ENCODE results near the gene PDLIM3. TPM values are rescaled to one million over a fixed set of nuclear protein-coding genes. Genes with fewer than 3 reads are reported as not detected.

The PDLIM3 gene
- total and polyA plus RNA-seq, 2 experiments from 2014 or later: 23.6 to 35.2 TPM

- Histone ChIP-seq H3K9me3 (ENCODE audit: low read depth) (no peaks in the 10 kb centered on the region), H3K4me1 (ENCODE audit: low read depth) (peaks cover 5% of the 10 kb centered on the region), H3K27ac (no peak overlapping the region), H3K4me3 (no peak overlapping the region), H3K36me3 (no peaks in the 10 kb centered on the region), H3K27me3 (no peaks in the 10 kb centered on the region)
- no peak for DNase-seq (ENCODE audit: low read depth in 1 of 2, low spot score in 1 of 2)
- TF ChIP-seq CTCF (IDR thresholded peaks at IDR 0.05; ENCODE audit: low read depth, low read length): no peak
Measured at GRCh38 chr4:185510806-185511205, 24.5 kb downstream of the PDLIM3 start.

GRCh38 chr4:185508181-185508580 is 27.1 kb downstream of the PDLIM3 start:
- no peak for DNase-seq (ENCODE audit: low read depth in 1 of 2, low spot score in 1 of 2)
- Histone ChIP-seq H3K4me3 (no peak overlapping the region), H3K4me1 (ENCODE audit: low read depth) (no peaks in the 10 kb centered on the region), H3K27ac (no peak overlapping the region), H3K27me3 (no peaks in the 10 kb centered on the region), H3K9me3 (ENCODE audit: low read depth) (no peaks in the 10 kb centered on the region), H3K36me3 (no peaks in the 10 kb centered on the region)
- no peak for TF ChIP-seq CTCF (IDR thresholded peaks at IDR 0.05; ENCODE audit: low read depth, low read length)

GRCh38 chr4:185506422-185506821 is 28.9 kb downstream of the PDLIM3 start:
- no peak overlapping the region for H3K27ac ChIP-seq
- H3K9me3 ChIP-seq (ENCODE audit: low read depth): no peaks in the 10 kb centered on the region
- H3K36me3 ChIP-seq: no peaks in the 10 kb centered on the region
- DNase-seq (ENCODE audit: low read depth in 1 of 2, low spot score in 1 of 2): no peak
- no peak for TF ChIP-seq CTCF (IDR thresholded peaks at IDR 0.05; ENCODE audit: low read depth, low read length)
- no peaks in the 10 kb centered on the region for H3K4me1 ChIP-seq (ENCODE audit: low read depth)
- no peak overlapping the region for H3K4me3 ChIP-seq
- no peaks in the 10 kb centered on the region for H3K27me3 ChIP-seq

- no peak for TF ChIP-seq CTCF (IDR thresholded peaks at IDR 0.05; ENCODE audit: low read depth, low read length)
- Histone ChIP-seq H3K27me3 (no peaks in the 10 kb centered on the region), H3K4me1 (ENCODE audit: low read depth) (no peaks in the 10 kb centered on the region), H3K27ac (no peak overlapping the region), H3K4me3 (no peak overlapping the region), H3K9me3 (ENCODE audit: low read depth) (no peaks in the 10 kb centered on the region), H3K36me3 (no peaks in the 10 kb centered on the region)
- peak in 1 of 2 donors; percentile 77 for DNase-seq (ENCODE audit: low read depth in 1 of 2, low spot score in 1 of 2)
Measured at GRCh38 chr4:185504098-185505047, 30.9 kb downstream of the PDLIM3 start.

- no peaks in the 10 kb centered on the region for H3K4me1 ChIP-seq (ENCODE audit: low read depth)
- no peak overlapping the region for H3K27ac ChIP-seq
- TF ChIP-seq CTCF (IDR thresholded peaks at IDR 0.05; ENCODE audit: low read depth, low read length): no peak
- no peaks in the 10 kb centered on the region for H3K27me3 ChIP-seq
- H3K9me3 ChIP-seq (ENCODE audit: low read depth): no peaks in the 10 kb centered on the region
- no peak overlapping the region for H3K4me3 ChIP-seq
- no peak for DNase-seq (ENCODE audit: low read depth in 1 of 2, low spot score in 1 of 2)
- H3K36me3 ChIP-seq: no peaks in the 10 kb centered on the region
Measured at GRCh38 chr4:185502386-185502785, 32.9 kb downstream of the PDLIM3 start.
